Cerebellar cortex (tissue), 1 donor: ENCODE results near the gene TDRKH.
"Not testable (repeated sequence)": the region's sequence is repeated elsewhere in the genome, so short reads cannot be mapped to it uniquely, and the experiment has no call there.

Experiments
- DNase-seq: peaks from one replicate; pipeline ENCODE4 v3.0.0-alpha.2; 2015; ENCODE audit warnings: low spot score

TDRKH gene

DNA sequence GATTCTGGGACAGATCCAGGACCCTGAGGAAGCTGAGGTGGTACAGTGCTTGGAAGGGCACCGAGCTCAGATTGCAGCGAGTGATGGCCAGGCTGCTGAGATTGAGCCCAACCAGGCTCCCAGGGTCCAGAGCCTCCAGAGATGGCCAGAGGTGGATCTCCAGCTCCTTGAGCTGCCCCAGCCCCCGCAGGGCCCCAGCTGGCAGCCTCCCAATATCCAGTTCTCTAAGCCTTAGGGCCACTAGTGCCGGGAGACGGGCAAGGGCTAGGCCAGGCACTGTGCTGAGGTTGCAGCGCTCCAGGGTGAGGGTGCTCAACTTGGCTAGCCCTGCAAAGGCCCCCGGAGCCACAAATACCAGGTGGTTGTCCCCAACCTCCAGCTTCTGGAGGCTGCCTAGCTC lies 11.5 kb upstream of the TDRKH start:
- DNase-seq = no peak

DNA sequence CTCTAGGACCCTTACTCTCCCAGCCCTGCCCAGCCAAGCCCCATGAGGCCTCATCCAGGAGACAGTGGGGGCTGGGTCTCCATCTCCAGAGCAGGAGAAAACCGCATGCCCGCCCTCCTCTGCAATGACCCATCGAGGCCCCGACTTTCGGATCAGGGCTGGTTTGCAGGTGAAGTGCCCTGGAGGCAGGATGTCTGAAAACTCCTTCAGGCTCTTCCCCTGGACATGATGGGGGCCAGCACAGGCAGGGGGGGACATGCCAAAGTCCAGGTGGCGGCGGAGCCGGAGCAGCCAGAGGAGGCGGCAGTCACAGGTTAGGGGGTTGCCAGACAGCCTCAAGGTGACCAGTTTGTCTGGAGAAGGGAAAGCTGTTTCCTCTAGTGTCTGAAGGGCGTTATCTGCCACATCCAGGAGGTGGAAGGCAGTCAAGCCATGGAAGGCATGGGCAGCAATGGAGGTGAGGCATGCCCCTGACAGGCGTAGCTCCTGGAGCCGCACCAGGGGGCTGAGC lies 11.1 kb upstream of the TDRKH start:
- DNase-seq = no peak

DNA sequence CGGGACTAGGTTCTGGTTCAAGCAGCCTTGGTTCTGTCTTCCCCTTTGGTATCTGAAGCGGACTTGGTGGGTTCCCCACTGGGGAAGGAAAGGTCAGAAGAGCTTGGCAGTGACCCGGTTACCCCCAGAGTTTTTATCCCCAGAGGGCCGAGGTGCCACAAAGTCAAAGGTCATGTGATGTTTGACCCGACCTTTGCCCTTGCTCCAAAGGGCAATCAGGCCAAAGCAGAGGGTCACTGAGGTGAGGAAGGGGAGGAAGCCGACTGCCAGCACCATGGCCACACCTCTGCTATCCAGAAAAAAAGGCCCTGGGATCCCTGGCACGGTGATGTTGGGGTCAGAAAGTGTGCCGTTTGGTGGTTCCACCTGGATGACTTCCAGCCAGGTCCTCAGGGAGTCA lies 10.5 kb upstream of the TDRKH start:
- no peak for DNase-seq

DNA sequence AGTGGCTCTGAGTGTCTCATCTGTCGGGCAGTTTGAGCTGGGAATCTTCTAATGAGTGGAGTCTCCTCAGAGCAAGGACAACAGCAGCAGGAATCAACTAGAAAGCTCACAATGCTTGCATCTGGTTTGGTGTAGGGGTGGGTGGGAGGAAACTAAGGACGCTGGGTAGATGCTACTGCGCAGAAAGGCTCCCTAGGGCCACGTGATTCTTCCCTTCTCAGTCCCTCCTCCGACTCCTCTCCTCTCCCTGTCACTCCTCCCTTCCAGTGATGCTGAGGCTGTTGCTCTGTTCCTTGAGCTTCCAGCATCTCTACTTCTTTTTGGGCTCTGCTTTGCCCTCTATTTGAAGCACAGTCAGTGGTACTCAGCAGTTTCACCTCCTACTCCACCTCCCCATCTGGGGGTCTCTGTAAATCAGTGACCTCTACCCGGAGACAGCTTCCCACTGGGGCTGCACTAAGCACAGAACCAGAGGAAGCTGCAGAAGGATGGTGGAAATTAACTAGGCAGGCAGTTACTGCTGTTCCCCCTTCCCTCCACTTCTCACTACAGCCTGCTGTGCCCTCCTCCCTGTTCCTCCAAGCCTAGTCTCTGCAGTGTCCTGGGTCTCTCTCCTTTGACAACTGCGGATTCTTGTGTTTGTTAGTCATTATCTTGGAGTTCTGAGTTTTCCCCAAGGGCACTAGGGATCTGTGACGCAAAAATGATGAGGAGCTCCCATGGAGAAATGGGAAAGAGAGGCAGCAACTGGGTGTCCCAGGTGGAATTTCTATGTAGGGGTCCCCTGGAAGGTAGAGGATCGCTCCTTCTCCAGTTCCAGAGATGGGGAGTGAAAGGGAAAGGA lies 9.1 kb upstream of the TDRKH start:
- no peak for DNase-seq

DNA sequence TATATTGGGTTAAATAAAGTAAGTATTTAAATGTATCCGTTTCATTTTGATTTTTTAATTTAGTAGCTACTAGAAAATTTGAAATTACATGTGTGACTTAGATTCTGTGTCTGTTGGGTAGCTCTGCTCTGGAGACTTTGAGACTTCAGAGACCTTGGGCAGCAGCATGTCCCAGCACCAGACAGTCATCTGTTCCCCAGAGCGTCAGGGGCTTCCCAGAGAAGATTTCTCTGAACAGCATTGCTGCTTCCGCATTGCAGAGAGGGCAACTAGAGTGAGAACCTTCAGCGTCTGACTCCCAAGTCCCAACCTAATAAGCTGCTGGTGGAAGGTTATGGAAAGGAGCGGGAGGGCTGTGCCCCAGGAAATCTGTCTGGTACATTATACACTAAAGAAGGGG lies 8.3 kb upstream of the TDRKH start:
- DNase-seq = no peak

DNA sequence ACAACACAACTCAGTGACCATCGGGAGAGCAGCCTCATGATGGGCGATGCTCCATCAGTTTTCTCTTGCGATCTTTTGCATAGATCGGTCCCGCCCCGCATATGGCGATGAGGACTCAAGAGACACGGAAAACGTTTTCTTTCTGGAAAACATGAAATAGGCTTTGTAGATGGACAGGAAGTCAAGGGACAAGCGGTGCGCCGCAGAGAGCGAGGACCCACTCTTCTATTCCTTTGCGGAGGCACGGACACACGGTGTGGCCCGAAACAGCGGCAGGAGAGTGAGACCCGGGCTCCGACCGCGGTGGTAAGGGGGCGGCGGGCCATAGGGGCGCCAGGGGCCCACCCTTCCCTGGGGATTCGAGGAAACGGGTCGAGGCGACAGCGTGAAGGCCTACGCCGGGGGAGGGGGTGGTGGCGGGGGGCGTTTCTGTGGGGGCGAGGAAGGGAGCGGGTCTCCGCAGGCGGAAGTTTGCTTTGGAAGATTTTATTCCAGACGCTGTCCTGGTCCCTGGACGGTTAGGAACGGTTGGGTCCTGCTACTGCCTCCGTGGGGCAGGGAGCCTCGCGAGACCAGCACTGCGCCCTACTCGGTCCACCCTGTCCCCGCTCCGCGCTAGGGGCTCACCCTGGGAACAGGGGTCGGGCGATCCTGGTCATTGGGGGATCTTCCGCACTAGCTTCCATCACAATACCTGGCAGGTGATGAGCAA lies 796 bp upstream of the TDRKH start:
- no peak for DNase-seq

DNA sequence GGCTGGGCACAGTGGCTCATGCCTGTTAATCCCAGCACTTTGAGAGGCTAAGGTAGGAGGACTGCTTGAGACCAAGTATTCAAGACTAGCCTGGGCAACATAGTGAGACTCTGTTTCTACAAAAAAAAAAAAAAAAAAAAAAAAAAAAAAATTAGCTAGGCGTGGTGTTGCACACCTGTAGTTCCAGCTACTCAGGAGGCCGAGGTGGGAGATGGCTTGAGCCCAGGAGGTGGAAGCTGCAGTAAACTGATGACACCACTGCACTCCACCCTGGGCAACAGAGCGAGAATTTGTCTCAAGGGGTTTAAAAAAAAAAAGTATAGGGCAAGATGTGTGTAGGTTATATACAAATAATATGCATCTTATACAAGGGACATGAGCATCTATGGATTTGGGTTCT lies 2.6 kb downstream of the TDRKH start:
- no peak for DNase-seq

DNA sequence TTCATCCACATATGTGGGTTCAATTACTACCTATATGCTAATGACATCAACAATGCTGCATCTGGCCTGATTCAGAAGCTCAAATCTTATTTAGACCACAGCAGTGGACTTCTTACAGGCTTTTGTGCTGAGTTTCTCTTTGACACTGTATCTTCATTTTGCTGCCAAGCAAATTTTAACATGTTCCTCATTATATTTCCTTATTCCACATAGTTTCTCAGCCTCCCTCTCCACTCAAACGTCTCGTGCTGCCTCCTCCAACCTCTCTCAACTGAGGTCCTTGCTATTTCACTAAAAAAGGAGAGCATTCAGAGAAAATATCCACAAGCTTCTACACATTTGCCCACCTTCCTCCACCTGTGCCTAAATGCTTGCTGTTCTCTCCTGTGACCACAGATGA lies 6.5 kb downstream of the TDRKH start:
- DNase-seq = no peak

DNA sequence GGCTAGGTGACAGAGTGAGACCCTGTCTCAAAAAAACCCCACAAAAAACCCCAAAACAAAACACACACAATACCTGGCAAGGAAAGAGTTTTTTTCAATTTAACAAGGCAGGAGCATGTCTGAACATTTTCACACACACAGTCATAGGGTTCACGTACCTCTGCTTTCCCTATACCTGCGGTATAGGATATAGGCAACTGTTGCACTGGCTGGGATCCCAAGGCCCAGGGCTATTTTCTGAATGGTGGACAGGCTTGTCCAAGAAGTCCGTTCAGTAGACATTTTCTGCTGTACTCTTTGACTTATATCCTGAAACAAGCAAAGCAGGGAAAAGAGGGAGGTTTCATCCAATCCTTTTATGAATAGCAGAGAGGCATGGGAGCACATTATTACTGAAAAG lies 7.6 kb downstream of the TDRKH start:
- no peak for DNase-seq

DNA sequence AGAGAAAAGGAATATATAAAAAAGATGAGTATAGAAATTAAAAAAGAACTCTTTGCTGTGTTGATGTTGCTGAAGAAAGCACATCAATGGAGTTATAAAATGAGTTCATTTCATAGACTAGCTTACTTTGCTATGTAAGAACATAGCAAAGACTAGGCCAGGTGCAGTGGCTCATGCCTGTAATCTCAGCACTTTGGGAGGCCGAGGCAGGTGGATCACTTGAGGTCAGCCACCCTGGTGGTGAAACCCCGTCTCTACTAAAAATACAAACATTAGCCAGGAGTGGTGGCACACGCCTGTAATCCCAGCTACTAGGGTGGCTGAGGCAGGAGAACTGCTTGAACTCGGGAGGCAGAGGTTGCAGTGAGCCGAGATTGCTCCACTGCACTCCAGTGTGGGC lies 8.3 kb downstream of the TDRKH start:
- not testable (repeated sequence) for DNase-seq

DNA sequence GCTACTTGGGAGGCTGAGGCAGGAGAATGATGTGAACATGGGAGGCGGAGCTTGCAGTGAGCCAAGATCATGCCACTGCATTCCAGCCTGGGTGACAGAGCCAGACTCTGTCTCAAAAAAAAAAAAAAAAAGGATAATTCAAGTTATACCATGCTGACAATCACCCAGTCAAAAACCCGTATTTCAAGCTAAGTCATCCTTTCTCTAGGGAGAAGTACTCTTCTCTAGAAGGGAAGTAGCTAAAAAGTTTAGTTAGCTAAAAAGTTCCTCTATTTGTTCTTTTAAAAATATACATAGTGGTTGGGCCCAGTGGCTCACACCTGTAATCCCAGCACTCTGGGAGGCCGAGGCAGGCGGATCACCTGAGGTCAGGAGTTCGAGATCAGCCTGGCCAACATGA lies 9.6 kb downstream of the TDRKH start:
- DNase-seq = not testable (repeated sequence)

DNA sequence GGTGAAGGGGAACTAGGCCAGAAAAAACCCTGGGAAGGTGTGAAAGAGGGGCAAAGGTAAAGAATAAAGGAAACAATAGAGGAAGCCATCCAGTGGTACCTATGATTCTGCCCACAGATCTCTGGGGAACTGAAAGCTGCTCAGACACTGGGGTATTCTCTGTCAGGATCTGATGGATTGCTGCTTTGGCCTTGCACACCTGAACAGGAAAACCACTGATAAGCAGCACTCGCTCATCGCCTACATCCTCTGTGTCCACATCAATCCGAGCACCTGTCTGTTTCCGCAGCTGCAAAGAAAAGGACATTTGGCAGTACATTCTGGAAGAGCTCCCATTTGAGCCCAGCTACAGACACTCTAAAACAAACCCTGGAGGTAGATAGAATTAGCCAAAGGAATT lies 10.4 kb downstream of the TDRKH start:
- no peak for DNase-seq

DNA sequence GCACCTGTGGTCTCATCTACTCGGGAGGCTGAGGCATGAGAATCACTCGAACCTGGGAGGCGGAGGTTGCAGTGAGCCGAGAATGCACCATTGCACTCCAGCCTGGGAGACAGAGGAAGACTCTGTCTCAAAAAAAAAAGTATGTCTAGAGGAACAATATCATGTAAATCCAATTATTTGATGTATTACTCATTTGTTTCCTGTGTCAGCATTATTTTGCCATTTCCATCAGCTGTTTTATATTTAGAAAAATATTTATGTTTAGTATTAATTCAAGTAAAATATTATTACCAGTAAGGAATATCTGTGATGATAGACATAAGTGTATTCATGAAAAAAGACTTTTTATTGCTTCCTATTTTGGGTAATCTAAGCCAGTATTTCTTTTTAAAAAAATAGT lies 13.0 kb downstream of the TDRKH start:
- DNase-seq = no peak

DNA sequence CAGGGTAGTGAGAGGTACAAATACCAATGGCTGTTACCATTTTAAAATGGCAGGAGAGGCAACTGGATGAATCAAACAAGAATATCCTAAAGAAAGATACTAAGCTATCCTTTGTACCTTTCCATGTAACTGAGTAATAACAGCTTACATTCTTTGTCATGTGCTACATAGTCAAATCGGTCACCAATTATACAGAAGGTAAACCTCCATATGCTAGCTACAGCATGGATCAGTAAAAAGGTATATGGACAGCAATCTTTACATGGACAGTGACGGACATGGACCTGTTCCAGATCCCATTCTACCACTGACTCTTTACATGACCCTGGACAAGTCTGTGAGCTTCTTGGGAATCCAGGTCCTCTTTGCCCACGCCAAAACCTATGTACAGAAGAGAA lies 13.6 kb downstream of the TDRKH start:
- DNase-seq = no peak

DNA sequence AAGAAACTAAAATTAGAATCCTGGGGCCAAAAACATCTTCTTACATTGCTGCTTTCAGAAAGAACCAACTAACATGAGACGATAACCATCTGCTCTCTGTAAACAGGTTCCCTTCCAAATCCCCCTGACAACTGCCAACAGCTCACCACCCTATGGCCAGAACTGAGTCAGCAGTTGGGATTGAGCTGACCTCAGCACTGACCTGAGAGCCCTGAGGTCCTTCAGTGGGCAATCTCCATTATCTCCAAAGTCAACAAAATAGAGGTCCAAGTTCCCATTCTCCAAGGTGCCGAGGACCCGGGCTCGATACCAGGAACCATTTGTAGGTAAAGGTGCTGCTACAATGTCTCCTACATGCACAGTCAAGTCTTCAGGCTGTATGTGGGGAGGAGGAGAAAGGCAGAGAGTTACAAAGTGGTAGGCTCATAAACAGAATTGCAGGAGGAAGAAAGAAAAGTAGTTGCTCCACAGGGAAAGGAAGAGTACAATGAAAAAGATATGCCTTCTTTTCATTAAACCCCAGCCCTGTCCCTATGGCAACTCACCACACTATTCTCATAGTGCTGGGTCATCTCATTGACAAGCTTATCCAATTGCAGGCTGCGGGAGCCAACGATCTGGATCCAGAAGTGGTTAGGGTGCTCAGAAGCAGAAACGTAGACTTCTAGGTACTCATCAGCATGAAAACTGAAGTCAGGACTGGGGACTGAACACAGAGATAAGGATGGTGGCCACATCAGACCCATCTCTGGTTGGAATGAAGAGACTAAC lies 14.2 kb downstream of the TDRKH start:
- DNase-seq = no peak

DNA sequence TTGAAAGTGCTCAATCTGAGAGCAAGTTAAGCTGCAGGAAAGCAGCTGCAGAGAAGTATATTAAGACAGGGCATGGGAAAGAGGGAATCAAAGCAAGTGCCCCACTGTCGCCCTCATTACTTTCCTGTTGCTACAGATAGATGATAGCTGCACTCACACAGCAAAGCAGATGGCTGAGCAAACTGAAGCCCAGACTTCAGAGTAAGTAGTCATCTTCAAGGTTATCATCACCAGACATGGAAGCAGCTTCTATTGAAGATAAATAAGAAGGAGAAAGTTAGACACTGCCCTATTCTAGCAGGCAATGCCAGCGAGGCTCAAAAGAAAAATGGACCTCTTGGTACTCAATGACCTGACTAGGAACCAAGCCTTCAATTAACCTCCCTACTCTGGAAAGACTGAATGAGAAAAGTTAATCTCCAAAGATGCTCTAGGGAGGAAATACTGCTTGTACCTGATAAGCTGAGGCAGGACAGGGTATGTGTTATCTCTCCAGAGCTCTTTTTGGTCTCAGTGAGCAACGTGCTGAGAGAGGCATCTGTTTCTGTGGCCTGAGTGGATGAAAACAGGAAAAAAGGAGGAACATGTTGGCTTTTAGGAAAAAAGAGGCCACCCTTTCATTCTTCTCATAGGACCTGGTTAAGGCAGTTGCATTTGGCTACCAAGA lies 15.9 kb downstream of the TDRKH start:
- no peak for DNase-seq

DNA sequence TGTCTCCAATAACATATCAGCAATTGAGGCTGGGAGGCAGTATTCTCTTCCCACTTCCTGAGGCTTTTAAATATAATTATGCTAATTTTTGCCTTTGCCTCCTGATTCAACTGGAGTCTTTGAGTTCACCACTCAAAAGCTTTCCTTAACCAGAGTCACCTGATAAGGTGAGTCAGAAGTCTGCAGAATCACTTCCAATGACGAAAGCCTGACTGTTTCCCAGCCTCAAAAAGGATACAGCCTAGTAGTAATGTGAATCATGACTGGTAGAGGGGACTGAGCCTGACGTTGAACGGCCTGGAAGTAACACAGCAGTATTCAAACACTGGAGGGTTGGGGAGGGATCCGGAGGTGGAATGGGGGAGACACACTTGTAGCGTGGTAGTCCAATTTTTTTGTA lies 16.6 kb downstream of the TDRKH start:
- no peak for DNase-seq

DNA sequence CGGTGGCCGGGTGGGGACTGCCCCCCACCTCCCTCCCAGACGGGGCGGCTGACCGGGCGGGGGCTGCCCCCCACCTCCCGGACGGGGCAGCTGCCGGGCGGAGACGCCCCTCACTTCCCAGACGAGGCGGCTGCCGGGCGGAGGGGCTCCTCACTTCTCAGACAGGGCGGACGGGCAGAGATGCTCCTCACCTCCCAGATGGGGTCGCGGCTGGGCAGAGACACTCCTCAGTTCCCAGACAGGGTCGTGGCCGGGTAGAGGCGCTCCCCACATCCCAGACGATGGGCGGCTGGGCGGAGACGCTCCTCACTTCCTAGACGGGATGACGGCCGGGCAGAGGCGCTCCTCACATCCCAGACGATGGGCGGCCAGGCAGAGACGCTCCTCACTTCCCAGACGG lies 21.0 kb downstream of the TDRKH start:
- DNase-seq = not testable (repeated sequence)

DNA sequence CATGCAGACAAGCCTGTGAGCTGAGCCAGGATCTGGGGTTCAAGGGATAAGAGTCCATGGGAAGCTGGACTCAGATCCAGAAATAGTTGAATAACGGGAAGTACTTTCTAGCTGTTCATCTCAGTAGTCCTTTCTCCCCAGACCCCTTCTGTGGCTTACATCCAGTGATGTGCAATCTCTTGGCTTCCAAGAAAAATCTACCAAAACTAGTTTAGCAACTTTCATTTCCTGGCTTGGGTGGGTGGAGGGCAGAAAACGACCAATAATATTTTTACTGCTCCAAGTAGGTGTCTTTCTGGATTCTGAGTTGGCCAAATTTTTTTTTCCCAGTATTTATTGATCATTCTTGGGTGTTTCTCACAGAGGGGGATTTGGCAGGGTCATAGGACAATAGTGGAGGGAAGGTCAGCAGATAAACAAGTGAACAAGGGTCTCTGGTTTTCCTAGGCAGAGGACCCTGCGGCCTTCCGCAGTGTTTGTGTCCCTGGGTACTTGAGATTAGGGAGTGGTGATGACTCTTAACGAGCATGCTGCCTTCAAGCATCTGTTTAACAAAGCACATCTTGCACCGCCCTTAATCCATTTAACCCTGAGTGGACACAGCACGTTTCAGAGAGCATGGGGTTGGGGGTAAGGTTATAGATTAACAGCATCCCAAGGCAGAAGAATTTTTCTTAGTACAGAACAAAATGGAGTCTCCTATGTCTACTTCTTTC lies 21.8 kb downstream of the TDRKH start:
- DNase-seq = not testable (repeated sequence)

DNA sequence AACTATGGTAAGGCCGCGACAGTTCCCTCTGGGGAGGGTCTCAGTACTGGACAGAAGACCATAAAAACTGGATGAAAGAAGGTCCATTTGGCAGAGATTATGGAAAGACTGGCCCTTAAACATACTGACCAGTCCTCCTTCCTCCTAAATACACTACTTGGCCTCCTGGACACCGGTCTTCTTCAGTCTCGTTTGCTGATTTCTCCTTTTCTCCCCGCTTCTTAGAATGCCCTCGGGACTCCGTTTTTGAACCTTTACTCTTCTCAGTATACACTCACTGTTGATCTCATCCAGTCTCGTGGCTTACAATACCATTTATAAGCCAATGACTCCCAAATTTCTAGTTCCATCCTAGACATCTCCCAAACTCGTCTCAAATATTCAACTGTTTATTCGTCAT lies 26.3 kb downstream of the TDRKH start:
- no peak for DNase-seq
